HEK293T (cell line): ENCODE results near the gene SPRED3.
"Not testable (repeated sequence)": the region's sequence is repeated elsewhere in the genome, so short reads cannot be mapped to it uniquely, and the experiment has no call there.

ENCODE experiments used
- BHLHE40 ChIP-seq: fragments of 450-650 bp; IDR thresholded peaks from 2 replicates; pipeline ENCODE4 v1.6.1; 2016; ENCODE audit warnings: mild to moderate bottlenecking, moderate library complexity, borderline replicate concordance
- FOXK2 ChIP-seq: fragments of 450-650 bp; IDR thresholded peaks from 2 replicates; pipeline ENCODE4 v1.6.1; 2016; ENCODE audit warnings: mild to moderate bottlenecking
- HDGF ChIP-seq: fragments of 450-650 bp; IDR thresholded peaks from 2 replicates; pipeline ENCODE4 v1.6.1; 2017; ENCODE audit warnings: antibody characterized with exemption, borderline replicate concordance

GRCh38 chr19:38362946-38363688 is 25.4 kb upstream of the SPRED3 start:
- TF ChIP-seq BHLHE40, HDGF, FOXK2: not testable (repeated sequence)
